Breast epithelium (tissue), 4 donors: ENCODE measurements around the gene SARS2. TPM values are rescaled to one million over a fixed set of nuclear protein-coding genes. Genes with fewer than 3 reads are reported as not detected.

ENCODE experiments used
- DNase-seq, 2 donors: peaks; one replicate each; pipeline ENCODE4 v3.0.0-alpha.2; 2019; ENCODE audit warnings: low spot score in 2 of 2
- H3K27ac ChIP-seq, 2 donors: fragments of 200-600 bp; sonication (generic) in 1 of 2; one replicate each; pipeline ENCODE4 v1.5.1; 2016 to 2019; ENCODE audit warnings: mild to moderate bottlenecking in 1 of 2
- H3K27me3 ChIP-seq, 2 donors: fragments of 200-600 bp; sonication (generic) in 1 of 2; one replicate each; pipeline versions ENCODE4 v1.5.1 to v1.6.0; 2017 to 2019; ENCODE audit warnings: control low read depth in 1 of 2, mild to moderate bottlenecking in 1 of 2
- H3K36me3 ChIP-seq: fragments of 200-600 bp; one replicate; pipeline ENCODE4 v1.5.1; 2019
- H3K4me1 ChIP-seq, 2 donors: fragments of 200-600 bp; sonication (generic); one replicate each; pipeline ENCODE4 v1.5.1; 2016 to 2019; ENCODE audit warnings: control low read depth in 1 of 2
- H3K4me3 ChIP-seq, 3 donors: fragments of 200-600 bp; sonication (generic); 1 replicate in 2 of 3; 2 replicates in 1 of 3; pipeline ENCODE4 v1.5.1; 2016 to 2019; ENCODE audit warnings: mild to moderate bottlenecking in 3 of 3, moderate library complexity in 2 of 3
- H3K9me3 ChIP-seq, 2 donors: fragments of 200-600 bp; sonication (generic) in 1 of 2; one replicate each; pipeline ENCODE4 v1.5.1; 2016 to 2019; ENCODE audit warnings: control low read depth in 1 of 2
- CTCF ChIP-seq, 3 donors: fragments of 450-650 bp; IDR thresholded peaks; one replicate each; pipeline ENCODE4 v1.5.1; 2016 to 2017; ENCODE audit warnings: antibody characterized with exemption in 3 of 3, mild to moderate bottlenecking in 3 of 3, moderate library complexity in 3 of 3
- POLR2A ChIP-seq: fragments of 450-650 bp; IDR thresholded peaks from one replicate; pipeline ENCODE4 v1.6.1; 2016; ENCODE audit warnings: antibody characterized with exemption, mild to moderate bottlenecking, moderate library complexity
- POLR2AphosphoS5 ChIP-seq, 3 donors: sonication (generic); formaldehyde crosslinking; IDR thresholded peaks; one replicate each; pipeline ENCODE4 v1.6.1; 2017; ENCODE audit warnings: antibody characterized with exemption in 3 of 3
- intact Hi-C: fragments of 100-400 bp; cut with DNase I; formaldehyde crosslinking; loops from one replicate; pipeline ENCODE4 v1.15.1; 2023; ENCODE audit warnings: low total_unique reads
- total RNA-seq, 3 donors: library from RNA; depleted of rRNA; stranded (reverse); fragments of >200 nt; gene quantifications; one replicate each; pipeline ENCODE4 v1.1.0, GENCODE V29; 2016

Gene SARS2
- total RNA-seq, 3 donors from 2014 or later: 10.9 to 22.6 (median 18.9) TPM

GRCh38 chr19:38899447-38900201 is 30.9 kb downstream of the SARS2 start, which contains the start of the genes NFKBIB and SIRT2:
NFKBIB (plus strand) TSS chr19:38899969; CDS start chr19:38900033, 64 bp downstream.
SIRT2 (minus strand) TSS chr19:38899618; CDS start chr19:38899521, 97 bp downstream.
- peak within 1 kb of the TSS; percentile 67 to 94 (median 91) for H3K4me3 ChIP-seq
- intact Hi-C loops: no loop called here
- no peaks in the 10 kb centered on the region for H3K9me3 ChIP-seq
- H3K27ac ChIP-seq: peak within 1 kb of the TSS; percentile 92 to 94
- H3K36me3 ChIP-seq: no peaks in the 10 kb centered on the region
- TF ChIP-seq POLR2AphosphoS5 (IDR thresholded peaks at IDR 0.05) (peak; percentile 45 to 92 (median 82)), CTCF (IDR thresholded peaks at IDR 0.05) (no peak), POLR2A (peak; percentile 30)
- peaks cover 0 to 6% of the 10 kb centered on the region in 2 donors for H3K4me1 ChIP-seq
- peak; percentile 99 to 100 for DNase-seq
- no peaks in the 10 kb centered on the region for H3K27me3 ChIP-seq

- Histone ChIP-seq H3K9me3 (no peaks in the 10 kb centered on the region), H3K4me1 (peaks cover 0 to 6% of the 10 kb centered on the region in 2 donors)
- TF ChIP-seq POLR2A (no peak), POLR2AphosphoS5 (IDR thresholded peaks at IDR 0.05) (no peak), CTCF (IDR thresholded peaks at IDR 0.05) (no peak)
These were observed 31.6 kb downstream of the SARS2 start for GRCh38 chr19:38898788-38899446.

GRCh38 chr19:38894968-38895367 is 35.6 kb downstream of the SARS2 start:
- H3K4me1 ChIP-seq: no peaks in the 10 kb centered on the region
- no peak overlapping the region for H3K27ac ChIP-seq
- H3K27me3 ChIP-seq: no peaks in the 10 kb centered on the region
- H3K4me3 ChIP-seq: no peak overlapping the region
- no peak for TF ChIP-seq POLR2AphosphoS5 (IDR thresholded peaks at IDR 0.05)
- no peak for TF ChIP-seq CTCF (IDR thresholded peaks at IDR 0.05)
- TF ChIP-seq POLR2A: no peak
- intact Hi-C loops: no loop called here
- H3K36me3 ChIP-seq: no peaks in the 10 kb centered on the region
- no peak for DNase-seq
- no peaks in the 10 kb centered on the region for H3K9me3 ChIP-seq

More at GRCh38 chr19:38898788-38899446, 31.6 kb downstream of the SARS2 start:
- Histone ChIP-seq H3K27ac (peak overlapping the region; percentile 92 to 94), H3K4me3 (peak overlapping the region; percentile 67 to 94 (median 91)), H3K27me3 (no peaks in the 10 kb centered on the region), H3K36me3 (no peaks in the 10 kb centered on the region)
- intact Hi-C loops: no loop called here
- peak in 1 of 2 donors; percentile 50 for DNase-seq

GRCh38 chr19:38893341-38893771 is 37.2 kb downstream of the SARS2 start:
- no peak overlapping the region for H3K4me3 ChIP-seq
- no peaks in the 10 kb centered on the region for H3K9me3 ChIP-seq
- H3K4me1 ChIP-seq: no peaks in the 10 kb centered on the region
- H3K36me3 ChIP-seq: no peaks in the 10 kb centered on the region
- DNase-seq: no peak
- no peaks in the 10 kb centered on the region for H3K27me3 ChIP-seq
- TF ChIP-seq POLR2AphosphoS5 (IDR thresholded peaks at IDR 0.05): no peak
- TF ChIP-seq POLR2A: no peak
- no peak for TF ChIP-seq CTCF (IDR thresholded peaks at IDR 0.05)
- H3K27ac ChIP-seq: peak overlapping the region; percentile 45 to 63
- intact Hi-C loops: no loop called here

GRCh38 chr19:38892841-38893240 is 37.7 kb downstream of the SARS2 start:
- no peak for DNase-seq
- no peak overlapping the region for H3K4me3 ChIP-seq
- intact Hi-C loops: no loop called here
- no peaks in the 10 kb centered on the region for H3K9me3 ChIP-seq
- H3K4me1 ChIP-seq: no peaks in the 10 kb centered on the region
- peak overlapping the region; percentile 45 to 63 for H3K27ac ChIP-seq
- no peaks in the 10 kb centered on the region for H3K27me3 ChIP-seq
- no peaks in the 10 kb centered on the region for H3K36me3 ChIP-seq
- no peak for TF ChIP-seq POLR2A
- no peak for TF ChIP-seq POLR2AphosphoS5 (IDR thresholded peaks at IDR 0.05)
- TF ChIP-seq CTCF (IDR thresholded peaks at IDR 0.05): no peak
